ENCODE results near the gene ABCA2.

ABCA2 gene

GRCh38 chr9:136960212-136960937 lies 67.7 kb downstream of the ABCA2 start:
- no peak for DNase-seq

GRCh38 chr9:136958898-136959850 lies 68.9 kb downstream of the ABCA2 start:
- DNase-seq: no peak

- no peak for DNase-seq
Measured at GRCh38 chr9:136958473-136958872, 69.6 kb downstream of the ABCA2 start.

- no peak for DNase-seq
Measured at GRCh38 chr9:136957901-136958300, 70.1 kb downstream of the ABCA2 start.

GRCh38 chr9:136957461-136957860 lies 70.6 kb downstream of the ABCA2 start:
- DNase-seq: no peak

All from activated CD8-positive, alpha-beta memory T cell treated with anti-CD3 and anti-CD28 coated beads, Interleukin-2, amount 50 U/mL, for 4 hours (primary cell).